Stimulated activated CD8-positive, alpha-beta memory T cell treated with anti-CD3 and anti-CD28 coated beads, Interleukin-4, amount 100 ng/mL, for 24 hours (primary cell): ENCODE data around the gene CTIF.
"Not testable (repeated sequence)": the region's sequence is repeated elsewhere in the genome, so short reads cannot be mapped to it uniquely, and the experiment has no call there.

Experiments
- DNase-seq: peaks from one replicate; pipeline ENCODE4 v3.0.0-alpha.2; 2020; ENCODE audit warnings: low read depth

The CTIF gene

DNA sequence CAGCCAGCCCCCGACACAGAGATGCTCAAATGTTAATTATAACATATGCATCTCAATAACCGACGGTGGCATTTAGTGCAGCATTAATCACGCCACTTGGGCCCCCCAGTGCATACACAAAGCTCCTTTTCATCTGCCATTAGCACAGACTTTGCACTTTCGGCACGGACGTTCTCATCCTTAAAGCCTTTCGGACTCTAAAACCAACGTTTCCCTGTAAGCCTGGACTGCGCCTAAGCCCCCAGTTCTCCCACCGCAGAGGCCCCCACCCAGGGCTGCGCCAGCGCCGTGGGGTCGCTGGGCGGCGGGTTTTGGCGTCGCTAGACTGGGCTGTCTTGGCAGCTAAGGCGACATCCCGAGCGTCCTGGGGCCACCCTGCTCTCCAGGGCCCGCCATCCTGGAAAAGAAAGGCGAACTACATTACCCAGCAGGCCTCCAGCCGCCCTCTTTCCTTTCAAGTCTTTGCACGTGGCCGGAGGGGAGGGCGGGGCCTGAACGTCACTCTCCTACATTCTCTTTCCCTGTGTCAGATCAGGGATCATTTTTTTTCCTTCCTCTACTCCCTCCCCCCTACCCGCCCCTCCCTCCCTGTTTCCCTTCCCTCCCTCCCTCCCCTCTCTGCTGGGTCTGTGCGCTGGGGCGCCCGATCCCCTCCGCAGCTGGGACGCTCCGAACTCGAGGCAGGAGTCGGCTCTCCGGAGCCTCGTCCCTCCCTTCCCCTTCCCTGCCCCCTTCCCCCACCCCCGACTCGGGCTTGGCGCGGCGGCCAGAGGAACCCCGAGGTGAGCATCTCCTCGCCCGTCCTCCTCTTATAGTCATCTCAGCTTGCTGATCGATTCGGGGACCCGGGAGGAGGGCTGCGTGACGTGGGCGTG, at the start of gene CTIF:
CTIF (plus strand) TSS at position 501 of the 875 bp plus-strand sequence. CDS start 80,535 bp downstream, outside the sequence.
- peak; percentile 57 for DNase-seq

DNA sequence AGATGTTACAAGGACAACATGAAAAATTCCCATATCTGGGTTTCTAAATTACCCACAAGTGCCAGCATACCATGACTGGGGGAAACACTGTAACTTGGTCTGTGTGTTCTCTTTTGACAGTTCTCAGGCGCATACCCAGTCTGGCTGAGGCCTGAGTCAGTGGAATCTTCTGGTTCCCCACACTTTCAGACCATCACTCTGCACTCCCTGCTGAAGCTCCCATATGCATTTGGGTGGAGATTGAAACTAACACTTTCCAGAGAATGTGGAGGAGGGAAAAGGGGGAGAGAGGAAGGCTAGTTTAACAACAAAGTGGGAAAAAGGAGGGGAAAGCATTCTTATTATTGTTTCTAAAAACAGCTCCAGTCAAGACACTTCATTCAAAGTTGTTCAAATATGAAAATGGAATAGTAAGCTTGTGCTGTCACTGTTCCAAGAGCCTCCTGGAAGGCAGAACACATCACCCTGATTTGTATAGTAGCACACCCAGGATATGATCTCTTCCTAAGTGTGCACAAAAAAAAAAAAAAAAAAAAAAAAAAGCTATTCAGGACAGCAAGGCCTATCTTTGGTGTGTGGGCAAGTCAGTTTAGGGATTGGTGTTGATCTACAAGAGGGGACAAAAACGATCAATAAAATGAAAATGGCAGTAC, 48.1 kb upstream of the CTIF start:
- DNase-seq = no peak

DNA sequence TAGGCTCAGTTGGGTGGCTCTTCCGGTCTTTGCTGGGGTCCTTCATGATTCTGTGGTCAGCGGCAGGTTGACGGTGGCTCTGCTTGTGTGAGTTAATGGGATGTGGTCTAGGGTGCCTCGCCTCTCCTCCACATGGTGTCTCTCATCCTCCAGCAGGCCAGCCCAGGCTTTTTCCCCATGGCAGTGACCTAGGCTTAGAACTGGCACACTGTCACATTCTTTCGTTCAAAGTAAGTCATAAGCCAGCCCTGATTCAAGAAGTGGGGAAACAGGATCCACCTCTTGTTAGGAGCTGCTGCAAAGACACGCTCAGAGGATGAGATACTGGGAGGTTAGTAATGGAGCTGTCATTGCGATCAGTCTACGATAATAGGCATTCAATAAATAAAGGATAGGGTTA, 46.0 kb upstream of the CTIF start:
- DNase-seq = no peak

DNA sequence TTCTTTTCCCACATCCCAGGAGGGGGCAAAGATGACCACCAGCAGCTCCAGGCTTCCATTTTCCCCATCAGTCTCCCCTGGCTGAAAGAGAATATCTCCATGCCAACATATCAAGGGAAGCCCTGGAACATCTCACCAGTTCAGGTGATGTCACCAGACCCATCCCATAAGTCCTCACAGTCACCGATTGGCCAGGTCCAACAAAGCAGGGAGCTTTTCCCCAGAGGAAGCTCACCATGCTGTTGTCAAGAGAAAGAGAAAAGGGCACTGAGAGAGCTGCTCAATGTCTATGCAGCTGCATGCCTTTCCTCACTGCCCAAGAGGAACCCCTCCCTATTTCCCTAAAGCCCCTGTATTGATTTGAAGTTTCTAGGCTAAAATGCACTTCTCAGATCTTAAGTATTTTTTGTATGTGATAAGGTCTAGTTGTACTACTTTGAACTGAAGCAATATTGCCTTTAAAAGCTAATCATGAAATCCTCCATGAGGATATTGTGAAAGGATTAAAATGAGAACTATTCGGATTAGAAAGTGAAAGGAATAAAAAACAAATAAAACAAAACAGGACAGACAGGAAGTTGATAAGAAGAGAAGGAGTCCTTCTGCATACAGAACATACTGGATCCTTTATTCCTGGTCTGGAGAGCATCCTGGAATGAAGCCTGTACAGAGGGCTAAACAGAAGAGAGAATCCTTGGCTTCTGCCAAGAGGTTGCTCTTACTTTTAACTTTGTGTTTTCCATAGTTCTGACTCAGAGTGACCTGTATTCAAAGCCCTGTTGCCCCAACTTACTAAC, 45.2 kb upstream of the CTIF start:
- DNase-seq = no peak

DNA sequence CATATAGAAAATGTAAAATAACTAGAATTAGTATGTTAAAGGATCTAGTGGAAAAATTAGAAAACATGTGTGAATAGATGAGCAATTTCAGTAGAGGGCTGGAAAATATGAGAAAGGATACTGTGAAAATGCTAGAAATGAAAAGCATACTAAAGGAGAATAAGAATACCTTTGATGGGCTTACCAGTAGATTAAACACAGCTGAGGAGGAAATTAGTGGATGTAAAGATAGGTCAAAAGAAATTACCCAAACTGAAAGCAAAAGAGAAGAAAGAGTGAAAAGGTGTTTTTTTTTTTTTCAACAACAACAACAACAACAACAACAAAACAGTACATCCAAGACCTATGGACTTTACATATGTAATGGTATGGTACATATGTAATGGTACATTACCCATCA, 41.0 kb upstream of the CTIF start:
- no peak for DNase-seq

DNA sequence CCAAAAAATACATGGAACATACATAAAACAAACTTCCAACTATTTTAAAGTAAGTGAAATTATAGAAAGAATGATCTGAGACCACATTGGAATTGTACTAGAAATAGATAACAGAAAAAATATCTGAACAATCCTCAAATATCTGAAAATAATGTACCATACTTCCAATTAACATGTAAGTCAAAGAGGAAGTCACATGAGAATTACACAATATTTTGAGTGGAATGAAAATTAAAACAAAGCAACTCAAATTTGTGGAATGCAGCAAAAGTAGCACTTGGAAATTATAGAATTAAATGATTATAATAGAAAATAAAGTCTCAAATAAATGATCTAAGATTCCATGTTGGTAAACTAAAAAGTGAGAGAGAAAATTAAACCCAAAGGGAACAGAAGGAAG, 38.3 kb upstream of the CTIF start:
- DNase-seq = no peak

DNA sequence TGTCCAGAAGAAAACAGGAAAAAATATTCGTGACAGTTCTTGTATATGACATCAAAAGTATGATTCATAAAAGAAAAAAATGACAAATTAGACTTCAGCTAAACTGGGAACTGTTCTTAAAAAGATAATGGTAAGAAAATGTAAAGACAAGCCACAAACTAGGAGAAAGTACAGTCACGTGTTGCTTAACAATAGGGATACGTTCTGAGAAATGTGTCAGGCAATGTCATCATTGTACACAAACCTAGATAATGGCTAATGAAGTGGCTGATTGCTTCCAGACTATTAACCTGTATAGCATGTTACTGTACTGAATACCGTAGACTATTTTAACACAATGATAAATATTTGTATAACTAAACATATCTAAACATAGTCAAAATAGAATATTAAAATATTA, 35.9 kb upstream of the CTIF start:
- DNase-seq = no peak

DNA sequence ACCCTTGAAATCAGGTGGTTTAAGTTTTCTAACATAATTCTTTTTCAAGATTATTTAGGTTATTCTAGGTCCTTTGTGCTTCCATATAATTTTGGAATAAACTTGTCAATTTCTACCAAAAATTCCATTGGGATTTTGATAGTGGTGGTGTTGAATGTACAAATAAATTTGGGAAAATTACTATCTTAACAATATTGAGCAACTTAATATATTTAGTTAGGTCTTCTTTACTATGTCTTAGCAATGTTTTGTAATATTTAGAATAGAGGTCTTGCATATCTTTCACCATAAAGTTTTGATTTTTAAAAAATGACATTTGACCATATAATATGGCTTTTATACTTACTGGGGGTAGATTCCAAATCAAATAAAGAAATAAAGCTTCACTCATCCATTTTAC, 34.0 kb upstream of the CTIF start:
- DNase-seq = no peak

DNA sequence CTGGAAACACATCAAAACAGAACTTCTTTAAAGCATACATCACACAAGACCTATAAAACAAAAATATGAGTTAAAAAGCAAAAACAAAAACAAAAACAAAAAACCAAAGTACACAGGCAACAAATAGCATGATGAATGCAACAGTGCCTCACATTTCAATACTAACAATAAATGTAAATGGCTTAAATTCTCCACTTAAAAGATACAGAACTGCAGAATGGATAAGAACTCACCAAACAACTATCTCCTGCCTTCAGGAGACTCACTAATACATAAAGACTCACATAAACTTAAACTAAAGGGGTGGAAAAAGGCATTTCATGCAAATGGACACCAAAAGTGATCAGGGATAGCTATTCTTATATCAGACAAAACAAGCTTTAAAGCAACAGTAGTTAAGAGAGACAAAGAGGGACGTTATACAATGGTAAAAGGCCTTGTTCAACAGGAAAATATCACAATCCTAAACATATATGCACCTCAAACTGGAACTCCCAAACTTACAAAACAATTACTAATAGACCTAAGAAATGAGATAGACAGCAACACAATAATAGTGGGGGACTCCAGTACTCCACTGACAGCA, 31.8 kb upstream of the CTIF start:
- DNase-seq = not testable (repeated sequence)

DNA sequence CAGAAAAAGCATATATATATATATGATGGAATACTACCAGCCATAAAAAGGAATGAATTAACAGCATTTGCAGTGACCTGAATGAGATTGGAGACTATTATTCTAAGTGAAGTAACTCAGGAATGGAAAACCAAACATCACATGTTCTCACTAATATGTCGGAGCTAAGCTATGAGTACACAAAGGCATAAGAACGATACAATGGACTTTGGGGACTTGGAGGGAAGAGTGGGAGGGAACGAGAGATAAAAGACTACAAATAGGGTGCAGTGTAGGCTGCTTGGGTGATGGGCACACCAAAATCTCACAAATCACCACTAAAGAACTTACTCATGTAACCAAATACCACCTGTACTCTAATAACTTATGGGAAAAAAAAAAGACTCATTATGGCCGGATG, 26.3 kb upstream of the CTIF start:
- not testable (repeated sequence) for DNase-seq

DNA sequence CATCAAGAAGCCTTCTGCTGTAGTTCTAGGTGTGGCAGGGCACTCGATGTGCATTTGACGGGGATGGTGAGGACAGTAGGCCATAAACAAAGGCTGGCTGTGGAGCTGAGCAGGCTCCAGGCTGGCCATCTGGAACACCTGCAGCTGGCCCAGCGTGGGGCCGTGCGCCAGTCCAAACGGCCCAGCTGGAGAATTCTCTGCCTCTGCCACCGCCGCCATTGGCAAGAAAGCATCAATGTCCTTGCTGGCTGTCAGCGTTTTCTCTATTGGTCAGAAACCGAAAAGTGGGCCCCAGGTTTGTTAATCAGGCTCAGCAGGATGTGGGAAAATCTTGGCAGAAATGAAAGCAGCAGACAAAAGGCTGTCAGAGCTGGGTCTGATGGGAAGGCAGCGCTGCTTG, 24.0 kb upstream of the CTIF start:
- DNase-seq = no peak

DNA sequence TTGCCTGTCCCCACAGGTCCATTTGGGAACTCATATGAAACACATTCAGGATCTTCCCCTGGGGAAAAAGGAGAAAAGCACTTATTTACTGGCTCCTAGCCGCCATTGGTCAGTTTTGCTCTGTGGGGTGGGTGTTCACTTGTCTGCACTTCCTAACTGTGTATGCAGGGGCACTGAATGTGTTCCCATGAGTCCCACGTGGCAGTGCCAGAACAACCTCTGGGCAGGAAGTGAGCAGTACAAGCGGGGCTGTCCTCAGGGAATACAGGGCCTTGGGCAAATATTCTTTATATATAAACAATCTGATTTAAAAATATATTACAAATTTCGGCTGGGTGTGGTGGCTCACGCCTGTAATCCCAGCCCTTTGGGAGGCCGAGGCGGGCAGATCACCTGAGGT, 21.8 kb upstream of the CTIF start:
- DNase-seq = no peak

DNA sequence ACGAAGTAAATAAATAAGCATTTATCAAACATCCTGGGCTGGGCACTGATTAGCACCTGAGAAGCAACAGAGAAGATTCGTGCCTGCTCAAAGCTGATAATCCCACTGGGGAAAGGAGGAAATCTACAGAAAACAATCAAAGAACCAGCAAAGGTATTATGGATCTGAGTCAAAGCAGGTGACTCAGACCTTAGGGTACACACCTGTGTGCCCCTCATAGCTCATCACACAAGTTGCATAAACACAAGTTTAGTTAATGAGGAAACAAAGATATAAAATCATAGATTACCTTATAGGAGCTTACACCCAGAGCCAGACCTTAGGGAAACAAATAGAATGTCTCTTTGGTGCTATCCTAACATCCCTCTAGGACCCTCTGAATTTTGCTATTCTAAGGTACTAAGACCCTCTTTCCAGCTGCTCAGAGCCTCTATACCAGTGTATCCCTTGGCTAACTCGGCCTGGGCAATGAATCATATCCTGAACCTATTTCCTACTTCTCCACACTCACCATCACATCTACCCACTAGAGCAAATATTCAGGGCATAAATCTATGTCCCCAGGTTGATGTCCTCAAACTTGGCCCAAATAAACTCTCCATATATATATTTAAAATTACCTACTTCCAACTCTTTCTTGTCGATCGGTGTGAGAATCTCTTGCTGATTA, 19.3 kb upstream of the CTIF start:
- no peak for DNase-seq

DNA sequence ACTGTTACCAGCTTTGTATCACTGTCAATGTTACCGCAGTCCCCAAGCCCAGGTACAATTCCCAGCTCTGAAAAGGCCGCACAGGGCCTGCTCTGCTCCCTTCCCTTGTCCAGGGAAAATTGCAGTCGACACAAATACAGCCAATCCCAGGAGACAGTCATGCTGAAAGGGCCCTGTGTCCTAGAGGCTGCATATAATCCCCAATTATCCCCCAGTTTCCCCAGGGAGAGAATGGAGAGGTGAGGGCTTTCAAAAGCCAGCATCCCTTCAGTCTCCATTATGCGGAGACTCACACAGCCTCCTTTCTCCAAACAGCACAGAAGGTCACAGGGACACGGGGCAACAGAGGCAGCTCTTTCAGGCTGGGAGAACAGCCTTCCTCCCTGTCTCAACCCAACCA, 17.1 kb upstream of the CTIF start:
- DNase-seq = no peak

DNA sequence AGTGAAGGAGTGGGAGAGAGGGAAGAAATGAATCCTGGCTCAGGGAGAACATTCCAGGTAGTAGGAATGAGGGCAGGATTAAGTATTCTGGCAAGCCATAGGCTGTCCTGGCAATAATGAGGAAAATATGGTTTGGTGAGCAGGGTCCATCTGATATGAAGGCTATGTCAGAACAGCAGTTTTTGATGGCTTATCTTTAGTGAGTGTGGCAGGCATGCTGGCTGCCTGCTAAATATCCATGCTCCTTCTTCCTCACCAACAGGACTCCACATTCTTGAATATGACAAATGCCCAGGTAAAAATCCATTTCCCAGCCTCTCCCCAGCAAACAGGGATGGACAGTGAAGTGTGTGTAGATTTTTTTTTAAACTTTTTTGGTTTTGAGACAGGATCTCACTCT, 13.2 kb upstream of the CTIF start:
- DNase-seq = no peak

DNA sequence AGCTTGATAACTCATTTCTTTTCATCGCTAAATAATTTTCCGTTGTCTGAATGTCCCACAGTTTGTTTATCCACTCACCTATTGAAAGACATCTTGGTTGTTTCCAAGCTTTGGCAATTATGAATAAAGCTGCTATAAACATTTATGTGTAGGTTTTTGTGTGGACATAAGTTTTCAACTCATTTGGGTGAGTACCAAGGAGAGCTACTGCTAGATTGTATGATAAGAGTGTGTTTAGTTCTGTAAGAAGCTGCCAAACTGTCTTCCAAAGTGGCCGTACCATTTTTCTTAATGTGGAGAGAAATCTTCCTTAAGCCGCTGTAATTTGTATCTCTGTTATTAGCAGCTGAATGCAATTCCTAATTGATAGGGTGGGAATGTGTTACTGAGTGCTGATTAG, 11.4 kb upstream of the CTIF start:
- no peak for DNase-seq

DNA sequence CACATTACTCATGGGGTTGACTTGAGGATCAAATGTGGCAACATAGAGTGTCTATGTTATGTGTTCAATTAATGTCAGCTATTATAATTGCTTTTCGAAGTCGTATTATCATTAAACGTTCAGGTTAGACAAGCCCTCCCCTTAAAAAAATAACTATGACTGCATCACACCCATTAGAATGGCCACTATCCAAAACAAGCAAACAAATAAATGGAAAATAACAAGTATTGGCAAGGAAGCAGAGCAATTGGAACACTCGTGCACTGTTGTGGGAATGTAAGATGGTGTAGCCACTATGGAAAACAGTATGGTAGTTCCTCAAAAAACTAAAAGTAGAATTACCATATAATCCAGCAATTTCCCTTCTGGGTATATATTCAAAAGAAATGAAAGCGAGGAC, 10.0 kb upstream of the CTIF start:
- no peak for DNase-seq

DNA sequence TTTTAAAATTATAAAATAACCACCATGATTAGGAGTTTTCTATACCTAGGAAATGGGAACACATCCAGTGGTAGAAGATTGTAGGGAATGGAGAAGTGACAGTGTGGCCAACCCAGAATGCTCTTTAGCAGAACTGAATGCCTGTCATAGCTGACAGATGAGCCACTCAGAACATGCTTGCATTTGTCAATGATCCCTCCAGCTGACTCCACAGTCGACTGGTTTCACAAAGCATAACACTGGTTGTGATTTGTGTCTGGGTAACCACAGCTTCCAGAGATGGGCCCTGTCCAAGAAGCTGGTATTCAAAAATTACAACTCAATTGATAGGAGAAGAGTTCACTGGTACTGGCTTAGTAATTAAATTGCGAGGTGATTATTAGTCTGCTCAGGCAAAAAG, 9.0 kb upstream of the CTIF start:
- no peak for DNase-seq

DNA sequence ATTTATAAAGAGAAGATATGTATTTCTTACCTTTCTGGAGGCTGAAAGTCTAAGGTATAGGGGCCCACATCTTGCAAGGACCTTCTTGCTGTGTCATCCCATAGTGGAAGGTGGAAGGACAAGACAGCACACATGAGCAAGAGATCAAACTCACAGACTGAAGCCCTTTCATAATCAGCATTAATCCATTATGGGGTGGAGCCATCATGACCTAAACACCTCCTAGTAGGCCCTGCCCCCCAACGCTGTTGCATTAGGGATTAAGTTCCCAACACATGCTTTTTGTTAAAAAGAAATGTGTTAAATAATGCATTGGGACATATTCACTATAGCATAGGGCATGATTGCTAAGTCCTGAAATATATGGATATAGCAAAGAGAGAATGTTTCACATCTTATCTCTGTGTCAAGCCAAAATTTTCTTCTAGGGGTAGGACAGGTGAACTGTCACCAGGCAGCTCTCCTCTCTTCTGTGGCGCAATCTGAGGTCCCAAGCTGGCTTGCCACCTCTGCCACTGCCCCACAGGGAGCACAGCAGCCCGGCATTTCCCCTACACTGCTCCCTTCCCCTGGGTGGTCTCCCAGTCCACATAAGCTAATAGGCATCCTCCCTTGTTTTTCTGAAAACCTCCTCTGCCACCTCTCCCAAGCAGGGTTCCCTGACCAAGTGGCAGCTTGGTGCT, 8.3 kb upstream of the CTIF start:
- no peak for DNase-seq

DNA sequence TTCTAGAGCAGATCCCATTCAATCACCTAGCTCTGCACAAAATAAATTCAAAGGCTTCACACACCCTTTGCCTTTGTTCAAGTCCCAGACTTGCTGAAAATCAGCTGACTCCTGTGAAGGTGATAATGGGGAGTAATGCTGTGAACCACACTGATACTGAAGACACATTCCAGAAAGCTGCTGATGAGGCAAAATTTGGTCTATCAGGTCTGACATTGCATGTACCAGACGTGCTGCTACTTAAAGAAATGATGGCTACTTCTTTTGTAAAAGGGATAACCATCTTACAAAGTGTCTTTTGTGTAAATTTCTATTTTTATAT, 7.8 kb upstream of the CTIF start:
- DNase-seq = no peak

DNA sequence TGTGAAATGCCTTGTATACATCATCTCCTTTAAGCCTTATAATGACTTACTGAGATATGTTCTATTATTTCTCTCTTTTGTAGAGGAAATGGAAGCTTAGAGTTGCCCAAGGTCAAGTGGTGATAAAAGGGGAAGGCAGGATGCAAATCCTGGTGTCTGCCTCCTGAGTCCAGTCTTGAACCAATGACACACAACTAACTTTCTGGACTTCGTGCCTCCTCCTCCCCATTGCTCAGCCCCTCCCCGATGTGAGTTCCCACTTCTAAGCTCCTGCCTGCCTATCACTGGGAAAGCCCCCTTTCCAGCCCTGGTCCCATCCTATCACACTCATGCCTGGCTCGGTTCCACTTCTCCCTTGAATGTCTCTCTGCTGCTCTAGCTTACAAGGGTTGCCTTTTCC, 6.9 kb upstream of the CTIF start:
- DNase-seq = no peak
